ENCODE measurements around the gene SHANK1. TPM values are rescaled to one million over a fixed set of nuclear protein-coding genes. Genes with fewer than 3 reads are reported as not detected.
"Not testable (repeated sequence)": the region's sequence is repeated elsewhere in the genome, so short reads cannot be mapped to it uniquely, and the experiment has no call there.

The SHANK1 gene
- total RNA-seq, 1 experiment from 2014 or later: 0.47 TPM

DNA sequence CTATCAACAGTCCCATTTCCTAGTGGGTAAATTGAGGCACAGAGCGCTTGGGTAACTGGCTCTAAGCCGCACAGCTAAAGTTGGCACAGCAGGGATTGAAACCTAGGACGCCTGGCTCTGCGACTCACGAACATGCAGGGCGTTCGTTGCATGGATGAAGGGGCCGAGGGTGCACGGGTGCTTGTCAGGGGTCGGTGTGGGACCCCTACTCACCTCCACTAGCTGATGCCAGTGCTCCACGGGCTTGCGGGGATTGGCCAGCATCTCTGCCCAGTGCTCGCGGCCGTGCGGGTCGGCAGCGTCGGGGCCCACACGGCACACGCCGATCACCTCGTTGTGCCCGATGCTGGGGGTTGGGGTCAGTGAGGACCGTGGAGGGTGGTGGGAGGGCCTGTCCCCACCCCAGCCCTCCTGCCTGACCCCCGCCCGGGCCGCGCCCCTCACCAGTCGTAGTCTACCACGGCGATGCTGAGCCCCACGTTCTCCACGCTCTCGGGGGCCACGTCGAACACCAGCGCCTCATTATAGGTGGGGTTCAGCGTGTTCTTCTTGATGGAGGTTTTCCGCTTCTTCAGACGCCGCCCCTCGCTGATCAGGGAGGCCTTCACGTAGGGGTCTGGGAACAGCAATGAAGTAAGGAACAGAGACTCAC, 94.5 kb downstream of the SHANK1 start:
- Histone ChIP-seq H3K27ac (ENCODE audit: low read length) (no peak overlapping the region), H3K4me2 (ENCODE audit: low read length) (no peak overlapping the region), H3K4me1 (ENCODE audit: insufficient read depth, low read length) (no peaks in the 10 kb centered on the region), H3K4me3 (ENCODE audit: low read length) (no peak overlapping the region), H3K36me3 (ENCODE audit: low read depth, low read length) (no peaks in the 10 kb centered on the region), H3K9ac (ENCODE audit: low read length) (no peak overlapping the region), H2AFZ (ENCODE audit: low read length) (no peak overlapping the region), H3K27me3 (ENCODE audit: low read length) (no peaks in the 10 kb centered on the region; the same call in 1 of the 2 replicates), H4K20me1 (ENCODE audit: low read length) (no peaks in the 10 kb centered on the region), H3F3A (ENCODE audit: low read length, unreplicated experiment) (no peaks in the 10 kb centered on the region), H3K79me2 (ENCODE audit: low read length) (no peaks in the 10 kb centered on the region), H3K9me3 (ENCODE audit: low read length) (no peaks in the 10 kb centered on the region), H3K9me2 (replicated peaks; ENCODE audit: low read length) (no peaks in the 10 kb centered on the region)
- ChIA-PET CTCF (no interaction called here), POLR2A (ENCODE audit: unreplicated experiment) (no interaction called here)
- TF ChIP-seq EZH2phosphoT487 (IDR thresholded peaks at IDR 0.05; ENCODE audit: borderline replicate concordance, low read length): no peak
- no peak for TF ChIP-seq EZH2 (IDR thresholded peaks at IDR 0.05; ENCODE audit: low read length, unreplicated experiment)
- BruUV-seq (replicated peaks): no TSS peak
- DNase-seq: no peak
- ATAC-seq: no peak
- intact Hi-C loops (cut with micrococcal nuclease): no loop called here

DNA sequence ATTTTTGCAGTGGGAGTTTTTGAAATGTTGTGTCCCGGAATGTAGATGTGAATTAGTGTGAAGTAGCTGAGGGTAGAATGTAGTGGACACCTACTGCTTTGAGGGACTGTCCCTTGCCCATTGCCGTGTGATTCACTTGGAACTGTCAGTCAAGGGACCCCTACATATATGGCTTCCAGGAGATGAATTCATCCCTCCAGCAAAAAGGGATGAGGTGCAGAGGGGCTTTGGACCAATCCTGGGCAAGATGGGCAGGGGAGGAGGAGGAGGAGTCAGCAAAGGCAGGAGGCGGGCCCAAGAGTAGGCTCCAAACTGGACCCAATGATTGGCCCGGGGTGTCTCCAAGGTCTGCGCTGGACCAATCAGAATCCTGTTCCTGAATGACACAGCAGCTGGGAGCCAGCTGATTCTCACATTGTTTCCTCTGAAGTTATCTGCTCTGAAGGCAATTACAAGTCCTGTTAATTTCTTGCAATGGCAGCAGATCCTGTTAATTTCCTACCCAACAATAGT, 99.2 kb downstream of the SHANK1 start:
- H3K27me3 ChIP-seq (ENCODE audit: low read length); ATAC-seq; BruUV-seq (replicated peaks); H3K4me3 ChIP-seq (ENCODE audit: low read length); H3K4me1 ChIP-seq (ENCODE audit: insufficient read depth, low read length); H2AFZ ChIP-seq (ENCODE audit: low read length); H3K79me2 ChIP-seq (ENCODE audit: low read length); H4K20me1 ChIP-seq (ENCODE audit: low read length); intact Hi-C loops (cut with micrococcal nuclease); H3K9me2 ChIP-seq (replicated peaks; ENCODE audit: low read length); DNase-seq; H3K27ac ChIP-seq (ENCODE audit: low read length); H3K36me3 ChIP-seq (ENCODE audit: low read depth, low read length); H3F3A ChIP-seq (ENCODE audit: low read length, unreplicated experiment); H3K4me2 ChIP-seq (ENCODE audit: low read length); H3K9me3 ChIP-seq (ENCODE audit: low read length); CTCF ChIA-PET; H3K9ac ChIP-seq (ENCODE audit: low read length); POLR2A ChIA-PET (ENCODE audit: unreplicated experiment): not testable (repeated sequence)

DNA sequence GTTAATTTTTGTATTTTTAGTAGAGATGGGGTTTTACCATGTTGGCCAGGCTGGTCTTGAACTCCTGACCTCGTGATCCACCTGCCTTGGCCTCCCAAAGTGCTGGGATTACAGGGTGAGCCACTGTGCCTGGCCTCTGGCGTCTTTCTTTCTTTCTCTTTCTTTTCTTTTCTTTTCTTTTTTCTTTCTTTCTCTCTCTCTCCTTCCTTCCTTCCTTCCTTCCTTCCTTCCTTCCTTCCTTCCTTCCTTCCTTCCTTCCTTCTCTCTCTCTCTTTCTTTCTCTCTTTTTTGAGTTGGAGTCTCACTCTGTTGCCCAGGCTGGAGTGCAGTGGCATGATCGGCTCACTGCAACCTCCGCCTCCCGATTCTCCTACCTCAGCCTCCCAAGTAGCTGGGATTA, 100.4 kb downstream of the SHANK1 start:
- H2AFZ ChIP-seq (ENCODE audit: low read length); H3K4me2 ChIP-seq (ENCODE audit: low read length); H3K9me3 ChIP-seq (ENCODE audit: low read length); H3K9me2 ChIP-seq (replicated peaks; ENCODE audit: low read length); CTCF ChIA-PET; H3K4me3 ChIP-seq (ENCODE audit: low read length); H3K36me3 ChIP-seq (ENCODE audit: low read depth, low read length); H3K9ac ChIP-seq (ENCODE audit: low read length); H3K27me3 ChIP-seq (ENCODE audit: low read length); H3K4me1 ChIP-seq (ENCODE audit: insufficient read depth, low read length); H3K27ac ChIP-seq (ENCODE audit: low read length); DNase-seq; intact Hi-C loops (cut with micrococcal nuclease); POLR2A ChIA-PET (ENCODE audit: unreplicated experiment); ATAC-seq; H3F3A ChIP-seq (ENCODE audit: low read length, unreplicated experiment); H3K79me2 ChIP-seq (ENCODE audit: low read length); BruUV-seq (replicated peaks); H4K20me1 ChIP-seq (ENCODE audit: low read length): not testable (repeated sequence)

DNA sequence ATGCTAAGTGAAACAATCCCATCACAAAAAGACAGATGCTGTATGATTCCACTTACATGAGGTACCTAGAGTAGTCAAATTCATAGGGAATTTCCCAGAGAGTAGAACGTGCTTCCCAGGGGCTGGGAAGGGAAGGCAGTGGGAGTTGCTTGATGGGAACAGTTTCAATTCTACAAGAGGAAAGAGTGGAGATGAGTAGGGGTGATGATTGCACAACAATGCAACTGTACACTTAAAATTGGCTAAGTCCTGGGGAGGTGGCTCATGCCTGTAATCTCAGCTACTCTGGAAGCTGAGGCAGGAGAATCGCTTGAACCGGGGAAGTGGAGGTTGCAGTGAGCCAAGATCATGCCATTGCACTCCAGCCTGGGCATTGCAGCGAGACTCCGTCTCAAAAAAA, 101.2 kb downstream of the SHANK1 start:
- H3F3A ChIP-seq (ENCODE audit: low read length, unreplicated experiment); H3K4me2 ChIP-seq (ENCODE audit: low read length); H4K20me1 ChIP-seq (ENCODE audit: low read length); DNase-seq; POLR2A ChIA-PET (ENCODE audit: unreplicated experiment); H3K4me3 ChIP-seq (ENCODE audit: low read length); H3K36me3 ChIP-seq (ENCODE audit: low read depth, low read length); H3K27me3 ChIP-seq (ENCODE audit: low read length); H3K9ac ChIP-seq (ENCODE audit: low read length); intact Hi-C loops (cut with micrococcal nuclease); H3K9me2 ChIP-seq (replicated peaks; ENCODE audit: low read length); H2AFZ ChIP-seq (ENCODE audit: low read length); H3K27ac ChIP-seq (ENCODE audit: low read length); H3K79me2 ChIP-seq (ENCODE audit: low read length); ATAC-seq; H3K4me1 ChIP-seq (ENCODE audit: insufficient read depth, low read length); CTCF ChIA-PET; H3K9me3 ChIP-seq (ENCODE audit: low read length); BruUV-seq (replicated peaks): not testable (repeated sequence)

DNA sequence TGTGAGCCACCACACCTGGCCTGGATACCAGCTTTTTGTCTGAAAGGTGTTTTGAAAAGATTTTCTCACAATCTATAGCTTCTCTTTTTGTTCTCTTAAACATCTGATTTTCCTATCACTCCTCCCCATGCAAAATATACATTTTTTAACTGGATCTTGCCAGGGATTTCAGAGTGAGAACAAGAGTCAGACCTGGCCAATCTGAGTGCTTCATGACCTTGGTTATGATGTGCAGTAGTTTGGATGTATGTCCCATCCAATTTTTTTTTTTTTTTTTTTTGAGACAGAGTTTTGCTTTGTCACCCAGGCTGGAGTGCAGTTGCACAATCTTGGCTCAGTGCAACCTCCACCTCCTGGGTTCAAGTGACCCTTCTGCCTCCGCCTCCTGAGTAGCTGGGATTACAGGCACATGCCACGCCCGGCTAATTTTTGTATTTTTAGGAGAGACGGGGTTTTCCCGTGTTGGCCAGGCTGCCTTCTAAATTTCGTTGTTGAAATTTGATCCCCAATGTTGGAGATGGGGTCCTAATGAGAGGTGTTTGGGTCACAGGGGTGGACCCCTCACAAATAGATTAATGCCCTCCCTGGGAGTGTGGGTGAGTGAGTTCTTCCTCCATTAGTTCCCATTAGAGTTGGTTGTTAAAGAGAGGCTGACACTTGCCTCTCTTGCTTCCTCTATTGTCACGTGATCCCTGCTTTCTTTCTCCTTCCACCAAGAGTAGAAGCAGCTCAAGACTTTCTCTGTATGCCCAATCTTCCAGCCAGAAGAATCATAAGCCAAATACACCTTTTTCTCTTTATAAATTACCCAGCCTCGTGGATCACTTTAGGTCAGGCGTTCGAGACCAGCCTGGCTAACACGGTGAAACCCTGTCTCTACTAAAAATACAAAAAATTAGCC, 106.8 kb downstream of the SHANK1 start:
- H3K9me3 ChIP-seq (ENCODE audit: low read length); H3K79me2 ChIP-seq (ENCODE audit: low read length); intact Hi-C loops (cut with micrococcal nuclease); H3K27me3 ChIP-seq (ENCODE audit: low read length); H3K9me2 ChIP-seq (replicated peaks; ENCODE audit: low read length); H4K20me1 ChIP-seq (ENCODE audit: low read length); BruUV-seq (replicated peaks); ATAC-seq; H3K36me3 ChIP-seq (ENCODE audit: low read depth, low read length); H3K4me1 ChIP-seq (ENCODE audit: insufficient read depth, low read length); POLR2A ChIA-PET (ENCODE audit: unreplicated experiment); DNase-seq; H3K9ac ChIP-seq (ENCODE audit: low read length); H2AFZ ChIP-seq (ENCODE audit: low read length); H3K4me3 ChIP-seq (ENCODE audit: low read length); CTCF ChIA-PET; H3F3A ChIP-seq (ENCODE audit: low read length, unreplicated experiment); H3K4me2 ChIP-seq (ENCODE audit: low read length); H3K27ac ChIP-seq (ENCODE audit: low read length): not testable (repeated sequence)
